Activated naive CD4-positive, alpha-beta T cell treated with anti-CD3 and anti-CD28 coated beads, Interleukin-2, amount 50 U/mL, for 72 hours (primary cell): ENCODE data around the gene GPR107. TPM values are rescaled to one million over a fixed set of nuclear protein-coding genes. Genes with fewer than 3 reads are reported as not detected.

Source experiments
- ATAC-seq, 2 donors: fragments of 150-1000 bp; cut with Tn5 transposase; 2 replicates each; pipeline ENCODE4 v1.10.0; 2021; ENCODE audit warnings: mild to moderate bottlenecking in 2 of 2, moderate library complexity in 2 of 2
- DNase-seq, 2 donors: peaks; one replicate each; pipeline ENCODE4 v3.0.0; 2021 to 2022; ENCODE audit warnings: low spot score in 2 of 2
- H3K27ac Mint-ChIP-seq, 2 donors: one replicate each; pipeline ENCODE4 v1.8.0; 2022; ENCODE audit warnings: mild to moderate bottlenecking in 2 of 2, mixed read lengths in 2 of 2
- H3K36me3 Mint-ChIP-seq, 2 donors: one replicate each; pipeline ENCODE4 v1.8.0; 2022; ENCODE audit warnings: mixed read lengths in 2 of 2
- H3K9me3 Mint-ChIP-seq, 2 donors: one replicate each; pipeline ENCODE4 v1.8.0; 2022; ENCODE audit warnings: mixed read lengths in 2 of 2
- total RNA-seq, 2 donors: library from RNA; stranded (reverse); gene quantifications; one replicate each; pipeline ENCODE4 v1.2.3, GENCODE V29; 2022

Gene GPR107
- total RNA-seq, 2 donors from 2014 or later: 23.1 to 41.8 TPM

DNA sequence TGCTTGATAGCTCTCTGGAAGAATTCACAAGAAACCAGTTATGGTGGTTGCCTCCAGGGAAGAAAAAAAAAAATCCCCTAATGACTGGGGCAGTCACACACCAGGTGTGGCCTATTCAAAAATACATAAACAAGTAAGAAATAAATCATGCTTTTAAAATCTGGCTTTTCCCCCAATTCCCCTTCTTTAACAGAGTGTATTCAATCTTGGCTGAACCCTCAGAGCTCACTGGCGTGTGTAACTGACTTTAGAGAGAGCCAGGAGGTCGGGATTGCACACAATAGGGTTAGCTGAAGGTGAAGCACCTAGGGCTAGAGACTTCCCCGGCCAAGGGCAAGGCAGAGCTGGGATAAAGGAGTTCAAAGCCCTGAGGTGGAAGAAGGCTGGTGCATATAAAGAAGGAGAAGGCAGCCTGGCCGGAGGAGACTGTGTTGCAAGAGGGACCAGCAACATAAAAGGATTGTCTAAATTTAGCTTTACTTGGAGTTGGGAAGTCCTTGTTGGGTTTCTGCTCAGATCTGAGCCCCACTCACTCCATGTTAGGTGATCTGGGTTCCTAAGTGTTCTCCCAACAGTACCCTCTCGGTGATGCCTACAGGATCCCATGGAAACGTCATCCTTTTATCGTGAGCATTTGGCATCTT, 30.4 kb upstream of the GPR107 start:
- DNase-seq (no peak), ATAC-seq (peak; percentile 50 to 65)
- Mint-ChIP-seq H3K36me3 (peaks cover 0 to 49% of the 10 kb centered on the region in 2 donors), H3K9me3 (no peaks in the 10 kb centered on the region), H3K27ac (peak overlapping the region; percentile 86 to 93)

DNA sequence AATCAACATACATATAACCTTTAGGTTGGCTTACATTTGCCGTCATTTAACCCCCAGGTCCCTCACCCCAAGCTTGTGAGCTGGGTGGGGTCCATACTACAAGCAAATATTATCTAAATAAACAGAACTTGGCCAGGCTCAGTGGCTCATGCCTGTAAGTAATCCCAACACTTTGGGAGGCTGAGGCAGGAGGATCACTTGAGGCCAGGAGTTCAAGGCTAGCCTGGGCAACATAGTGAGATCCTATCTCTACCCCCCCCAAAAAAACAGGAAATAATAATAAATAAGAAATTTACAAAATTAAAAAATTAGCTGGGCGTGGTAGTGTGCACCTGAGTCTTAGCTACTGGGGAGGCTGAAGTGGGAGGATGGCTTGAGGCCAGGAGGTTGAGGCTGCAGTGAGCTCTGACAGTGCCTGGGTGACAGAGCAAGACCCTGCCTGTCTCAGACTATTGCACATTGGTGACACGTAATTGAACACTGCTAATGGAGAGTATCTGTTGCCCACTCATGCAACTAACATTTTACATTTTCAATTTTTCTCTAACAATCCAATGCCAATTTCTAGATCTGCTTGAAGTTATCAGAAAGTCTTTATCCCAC, 29.6 kb upstream of the GPR107 start:
- no peak for ATAC-seq
- Mint-ChIP-seq H3K27ac (peak overlapping the region; percentile 86 to 93), H3K36me3 (peaks cover 0 to 53% of the 10 kb centered on the region in 2 donors), H3K9me3 (no peaks in the 10 kb centered on the region)
- DNase-seq: no peak

DNA sequence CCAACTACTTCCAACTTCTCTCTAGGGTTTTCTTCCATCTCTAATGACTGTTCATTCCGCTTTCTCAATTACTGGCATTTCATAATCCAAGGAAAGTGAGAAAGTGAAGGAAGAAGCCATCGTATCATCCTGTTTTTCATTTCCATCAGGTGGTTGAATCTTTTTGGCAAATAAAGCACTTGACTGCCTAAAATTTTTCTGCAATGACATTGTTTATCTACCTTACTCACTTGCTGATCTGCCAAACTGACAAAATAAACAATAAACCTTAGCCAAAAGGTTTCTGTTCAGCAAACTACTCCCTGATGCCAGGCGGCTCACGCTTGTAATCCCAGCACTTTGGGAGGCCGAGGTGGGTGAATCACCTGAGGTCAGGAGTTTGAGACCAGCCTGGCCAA, 29.1 kb upstream of the GPR107 start:
- Mint-ChIP-seq H3K36me3 (peaks cover 0 to 50% of the 10 kb centered on the region in 2 donors), H3K27ac (peak overlapping the region in 1 of 2 donors; percentile 86), H3K9me3 (no peaks in the 10 kb centered on the region)
- ATAC-seq (no peak), DNase-seq (no peak)

DNA sequence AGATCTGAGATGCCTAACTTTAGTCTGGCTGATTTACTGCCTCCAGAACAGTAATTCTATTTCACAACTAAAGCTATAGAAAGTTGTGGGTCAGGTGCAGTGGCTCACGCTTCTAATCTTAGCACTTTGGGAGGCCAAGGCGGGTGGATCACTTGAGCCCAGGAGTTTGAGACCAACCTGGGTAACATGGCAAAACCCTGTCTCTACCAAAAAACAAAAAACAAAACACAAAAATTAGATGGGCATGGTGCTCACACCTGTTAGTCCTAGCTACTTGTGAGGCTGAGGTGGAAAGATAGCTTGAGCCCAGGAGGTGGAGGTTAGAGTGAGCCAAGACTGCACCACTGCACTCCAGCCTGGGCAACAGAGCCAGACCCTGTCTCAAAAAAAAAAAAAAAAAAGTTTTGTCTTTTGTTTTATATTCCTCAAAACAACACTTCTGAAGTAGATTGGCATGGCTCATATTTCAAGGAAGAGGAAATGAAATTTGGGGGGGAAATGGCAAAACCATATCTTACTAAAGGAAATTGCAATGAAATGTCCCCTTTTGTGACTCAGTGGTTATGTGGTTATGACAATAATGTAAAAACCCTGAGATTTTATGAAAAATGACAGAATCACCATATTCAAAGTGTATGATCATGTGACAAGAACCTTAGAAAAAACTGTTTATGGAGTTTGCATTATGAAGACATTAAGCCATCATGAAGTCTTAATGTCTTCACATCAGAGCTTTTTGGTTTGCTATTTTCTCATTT, 26.9 kb upstream of the GPR107 start:
- Mint-ChIP-seq H3K9me3 (no peaks in the 10 kb centered on the region), H3K36me3 (peaks cover 0 to 36% of the 10 kb centered on the region in 2 donors), H3K27ac (peak overlapping the region; percentile 86 to 98)
- DNase-seq (no peak), ATAC-seq (peak; percentile 2 to 26)

DNA sequence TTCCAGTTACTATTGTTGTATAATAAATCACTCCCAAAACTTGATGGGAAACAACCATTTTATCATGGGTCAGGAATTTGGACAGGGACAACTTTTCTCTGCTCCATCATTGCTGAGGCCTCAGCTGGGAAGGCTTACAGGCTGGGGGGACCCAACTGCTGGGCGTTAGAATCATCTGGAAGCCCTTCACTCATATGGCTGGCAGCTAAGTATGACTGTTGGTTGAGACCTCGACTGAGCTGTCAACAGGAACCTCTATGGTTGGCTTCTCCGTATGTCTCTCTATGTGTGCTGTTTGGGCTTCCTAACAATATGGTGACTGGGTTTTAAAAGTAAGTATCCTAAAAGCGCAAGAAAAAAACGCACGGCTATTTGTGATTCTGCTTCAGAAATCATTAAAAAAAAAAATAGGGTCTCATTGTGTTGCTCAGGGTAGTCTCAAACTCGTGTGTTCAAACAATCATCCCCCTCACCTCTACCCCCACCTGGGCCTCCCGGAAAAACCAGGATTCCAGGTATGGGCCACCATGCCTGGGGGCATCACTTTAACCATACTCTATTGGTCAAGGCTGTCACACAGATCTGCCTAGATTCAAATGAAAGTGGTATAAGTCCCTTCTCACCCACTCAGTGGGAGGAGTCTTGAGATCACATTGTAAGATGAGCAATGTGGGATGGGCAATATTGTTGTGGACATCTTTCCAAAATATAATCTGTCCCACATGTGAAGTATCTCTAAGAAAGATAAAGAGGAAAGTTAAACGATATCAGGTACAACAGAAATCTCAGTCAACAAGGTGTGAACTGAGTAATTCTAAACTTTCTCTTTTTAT, 26.0 kb upstream of the GPR107 start:
- Mint-ChIP-seq H3K27ac (peak overlapping the region; percentile 86 to 98), H3K36me3 (peaks cover 0 to 31% of the 10 kb centered on the region in 2 donors), H3K9me3 (no peaks in the 10 kb centered on the region)
- DNase-seq (no peak), ATAC-seq (peak in 1 of 2 donors; percentile 5)

DNA sequence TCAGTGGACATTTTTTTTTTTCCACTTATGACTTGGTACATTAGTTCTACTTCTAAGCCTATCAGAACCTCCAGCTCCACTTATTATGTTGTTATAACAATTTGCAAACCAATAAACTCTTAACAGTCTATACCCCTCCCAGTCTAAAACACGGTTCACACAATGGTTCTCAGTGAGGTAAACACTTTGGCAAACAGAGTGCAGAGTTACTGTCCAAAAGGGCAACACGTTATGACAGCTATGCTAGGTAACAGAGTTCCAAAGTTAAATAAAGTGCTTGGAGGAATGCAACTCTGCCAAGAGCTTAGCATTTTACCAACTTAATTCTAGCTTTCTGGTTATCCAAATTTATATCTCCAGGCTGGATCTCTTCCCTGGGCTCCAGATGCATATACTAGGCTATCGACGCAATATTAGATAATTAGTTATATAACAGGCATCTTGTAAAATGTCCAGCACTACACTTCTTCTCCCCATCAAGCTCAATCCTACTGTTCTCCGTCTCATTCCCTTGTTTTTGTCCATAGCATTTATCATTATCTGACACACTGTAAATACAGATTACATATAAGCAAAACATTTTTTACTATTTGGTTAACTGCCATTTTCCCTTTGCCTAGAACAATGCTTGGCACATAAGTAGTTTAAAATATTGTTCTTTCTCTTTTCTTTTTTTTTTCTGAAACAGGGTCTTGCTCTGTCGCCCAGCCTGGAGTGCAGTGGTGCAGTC, 25.0 kb upstream of the GPR107 start:
- ATAC-seq (no peak), DNase-seq (no peak)
- H3K9me3 Mint-ChIP-seq: no peaks in the 10 kb centered on the region
- peaks cover 0 to 30% of the 10 kb centered on the region in 2 donors for H3K36me3 Mint-ChIP-seq
- H3K27ac Mint-ChIP-seq: peak overlapping the region; percentile 86 to 98

DNA sequence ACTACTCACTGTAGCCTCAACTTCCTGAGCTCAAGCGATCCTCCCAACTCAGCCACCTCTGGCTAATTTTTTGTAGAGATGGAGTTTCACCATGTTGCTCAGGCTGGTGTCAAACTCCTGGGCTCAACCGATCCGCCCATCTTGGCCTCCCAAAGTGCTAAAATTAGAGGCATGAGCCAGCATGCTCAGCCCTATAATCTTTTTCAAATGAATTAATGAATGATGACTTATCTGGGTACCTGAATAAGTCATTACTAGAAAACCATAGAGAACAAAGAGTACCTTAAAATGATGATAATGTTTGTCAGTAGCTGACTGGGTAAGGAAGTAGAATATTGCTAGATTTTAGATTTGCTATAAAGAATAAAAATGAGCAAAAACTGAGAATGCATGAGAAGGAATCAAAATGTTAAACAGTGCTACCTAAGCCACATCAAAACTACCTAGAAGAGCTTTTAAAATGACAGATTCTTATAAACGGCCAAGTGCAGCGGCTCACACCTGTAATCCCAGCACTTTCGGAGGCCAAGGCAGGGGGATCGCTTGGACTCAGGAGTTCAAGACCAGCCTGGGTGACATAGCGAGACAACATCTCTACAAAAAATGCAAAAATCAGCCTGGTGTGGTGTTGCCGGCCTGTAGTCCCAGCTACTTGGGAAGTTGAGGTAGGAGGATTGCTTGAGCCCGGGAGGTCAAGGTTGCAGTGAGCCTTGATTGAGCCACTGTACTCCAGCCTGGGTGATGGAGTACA, 24.3 kb upstream of the GPR107 start:
- no peaks in the 10 kb centered on the region for H3K9me3 Mint-ChIP-seq
- peaks cover 0 to 30% of the 10 kb centered on the region in 2 donors for H3K36me3 Mint-ChIP-seq
- ATAC-seq: peak; percentile 65 to 72
- peak; percentile 59 to 70 for DNase-seq
- peak overlapping the region; percentile 86 to 98 for H3K27ac Mint-ChIP-seq

DNA sequence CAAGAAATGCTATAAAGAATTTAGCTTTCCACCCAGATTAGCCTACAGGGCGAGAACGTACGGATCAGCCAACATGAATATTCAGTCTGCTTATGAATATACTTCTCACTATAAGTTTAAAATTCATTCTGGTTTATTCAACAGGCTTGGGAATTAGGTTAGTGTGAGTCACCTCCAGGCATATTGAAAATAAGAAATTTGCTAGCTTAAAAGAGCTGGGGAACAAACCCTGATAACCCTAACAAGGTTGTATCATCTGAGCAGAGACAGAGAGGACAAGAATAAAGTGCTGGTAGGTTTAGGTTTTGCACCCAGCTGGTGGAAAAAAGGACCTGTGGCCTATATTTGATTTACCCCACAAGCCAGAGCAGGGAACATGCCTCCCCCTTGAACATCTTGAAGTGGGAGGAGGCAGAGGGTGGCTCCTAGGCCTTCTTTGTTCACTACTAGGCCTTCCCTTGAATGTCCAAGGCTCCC, 23.0 kb upstream of the GPR107 start:
- Mint-ChIP-seq H3K36me3 (peaks cover 0 to 34% of the 10 kb centered on the region in 2 donors), H3K9me3 (no peaks in the 10 kb centered on the region), H3K27ac (peak overlapping the region; percentile 86 to 99)
- ATAC-seq: peak; percentile 12 to 26
- no peak for DNase-seq

DNA sequence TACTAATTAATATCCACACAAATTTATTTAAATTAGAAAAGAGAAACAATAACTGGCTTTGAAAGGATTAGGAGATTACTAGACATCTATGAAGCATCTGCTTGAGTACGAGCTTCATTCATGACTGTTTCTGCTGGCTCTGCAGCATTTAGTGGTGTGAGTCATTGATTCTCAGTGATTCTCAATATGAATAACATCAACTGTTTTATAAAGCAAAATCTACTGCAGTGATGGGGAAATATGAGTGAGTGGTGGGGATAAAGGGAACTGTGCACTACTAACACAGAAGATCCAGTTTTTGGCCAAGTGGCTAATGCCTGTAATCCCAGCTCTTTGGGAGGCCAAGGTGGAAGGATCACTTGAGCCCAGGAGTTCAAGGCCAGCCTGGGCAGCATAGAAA, 19.1 kb upstream of the GPR107 start:
- peaks cover 0 to 26% of the 10 kb centered on the region in 2 donors for H3K36me3 Mint-ChIP-seq
- ATAC-seq: peak; percentile 71 to 74
- H3K27ac Mint-ChIP-seq: peak overlapping the region; percentile 93 to 97
- no peaks in the 10 kb centered on the region for H3K9me3 Mint-ChIP-seq
- no peak for DNase-seq

DNA sequence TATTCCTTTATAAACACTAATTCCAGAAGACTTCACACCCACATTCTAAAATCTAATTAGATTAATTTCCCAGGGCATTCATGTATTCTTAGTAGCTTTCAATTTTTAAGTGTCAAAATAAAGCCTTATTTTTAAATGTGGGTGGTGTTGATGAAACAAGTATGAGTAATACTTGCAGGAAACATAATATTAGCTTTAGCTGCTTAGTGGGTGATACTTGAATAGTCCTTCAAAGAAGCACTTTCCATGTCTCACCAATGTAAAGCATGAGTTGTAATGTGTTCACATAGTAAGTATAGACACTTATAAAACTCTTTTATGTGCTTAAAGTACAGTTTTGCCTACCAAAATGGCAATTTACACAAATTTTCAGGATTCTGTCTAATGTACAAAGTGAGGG, 17.6 kb upstream of the GPR107 start:
- H3K27ac Mint-ChIP-seq: peak overlapping the region; percentile 93 to 97
- no peak for DNase-seq
- ATAC-seq: peak in 1 of 2 donors; percentile 47

DNA sequence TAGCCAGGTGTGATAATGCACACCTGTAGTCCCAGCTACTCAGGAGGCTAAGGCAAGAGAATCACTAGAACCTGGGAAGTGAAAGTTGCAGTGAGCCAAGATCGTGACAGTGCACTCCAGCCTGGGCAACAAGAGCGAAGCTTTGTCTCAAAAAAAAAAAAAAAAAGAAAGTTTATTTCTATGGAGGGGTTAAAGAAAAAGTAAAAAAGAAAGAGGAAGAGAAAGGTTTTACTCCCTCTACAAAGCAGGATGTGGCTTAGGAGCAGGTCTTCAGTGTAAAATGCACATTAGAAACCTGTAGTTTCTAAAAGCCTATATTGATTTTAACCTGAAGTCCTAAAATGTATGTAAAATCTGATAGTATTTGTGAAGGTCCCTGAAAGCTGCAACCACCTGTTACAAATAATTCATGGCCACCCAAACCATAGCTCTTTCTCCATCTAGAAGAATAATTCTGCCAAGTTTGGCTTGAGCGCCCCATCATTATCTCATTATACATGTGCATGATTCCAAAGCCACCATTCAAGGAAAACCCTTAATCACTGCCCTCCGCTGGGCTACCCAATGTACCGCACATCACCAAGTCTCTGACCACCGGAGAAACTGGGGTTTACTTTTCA, 14.1 kb upstream of the GPR107 start:
- Mint-ChIP-seq H3K36me3 (peaks cover 19 to 43% of the 10 kb centered on the region in 2 donors), H3K27ac (peak overlapping the region; percentile 81 to 96)

More for the DNA sequence above, 17.6 kb upstream of the GPR107 start:
- H3K36me3 Mint-ChIP-seq: peaks cover 8 to 31% of the 10 kb centered on the region in 2 donors
- H3K9me3 Mint-ChIP-seq: no peaks in the 10 kb centered on the region

DNA sequence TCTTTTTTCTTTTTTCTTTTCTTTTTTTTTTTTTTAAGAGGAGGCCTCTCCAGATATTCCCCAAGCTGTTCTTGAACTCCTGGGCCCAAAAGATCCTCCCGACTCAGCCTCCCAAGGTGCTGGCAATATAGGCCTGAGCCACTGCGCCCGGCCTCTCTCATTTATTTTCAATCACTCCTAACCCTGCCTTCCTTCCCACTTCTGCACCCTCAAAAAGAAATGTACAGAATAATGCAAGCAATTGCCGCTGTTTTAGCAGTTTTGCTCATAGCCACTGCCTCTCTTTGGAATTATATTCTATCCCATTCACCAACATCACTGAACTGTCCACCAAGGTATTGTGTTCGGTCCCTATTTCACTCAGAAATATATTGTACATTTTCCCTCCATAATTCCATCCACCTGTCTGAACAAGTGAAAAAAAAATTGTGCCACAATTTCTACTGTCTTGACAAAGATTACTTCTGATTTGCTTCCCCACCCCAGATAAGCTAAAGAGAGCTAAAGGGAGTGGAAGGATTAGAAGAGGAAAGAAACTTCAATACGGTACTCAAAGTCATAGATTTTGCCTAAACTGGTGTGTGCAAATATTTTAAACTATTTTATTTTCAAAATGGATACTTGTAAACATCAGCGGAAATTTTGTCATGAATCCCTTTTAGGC, 12.6 kb upstream of the GPR107 start:
- H3K36me3 Mint-ChIP-seq: peaks cover 19 to 30% of the 10 kb centered on the region in 2 donors
- H3K9me3 Mint-ChIP-seq: no peaks in the 10 kb centered on the region
- H3K27ac Mint-ChIP-seq: peak overlapping the region; percentile 96 to 100
- DNase-seq (no peak), ATAC-seq (no peak)

More for the DNA sequence above, 14.1 kb upstream of the GPR107 start:
- H3K9me3 Mint-ChIP-seq: no peaks in the 10 kb centered on the region
- DNase-seq: no peak
- ATAC-seq: peak in 1 of 2 donors; percentile 17

DNA sequence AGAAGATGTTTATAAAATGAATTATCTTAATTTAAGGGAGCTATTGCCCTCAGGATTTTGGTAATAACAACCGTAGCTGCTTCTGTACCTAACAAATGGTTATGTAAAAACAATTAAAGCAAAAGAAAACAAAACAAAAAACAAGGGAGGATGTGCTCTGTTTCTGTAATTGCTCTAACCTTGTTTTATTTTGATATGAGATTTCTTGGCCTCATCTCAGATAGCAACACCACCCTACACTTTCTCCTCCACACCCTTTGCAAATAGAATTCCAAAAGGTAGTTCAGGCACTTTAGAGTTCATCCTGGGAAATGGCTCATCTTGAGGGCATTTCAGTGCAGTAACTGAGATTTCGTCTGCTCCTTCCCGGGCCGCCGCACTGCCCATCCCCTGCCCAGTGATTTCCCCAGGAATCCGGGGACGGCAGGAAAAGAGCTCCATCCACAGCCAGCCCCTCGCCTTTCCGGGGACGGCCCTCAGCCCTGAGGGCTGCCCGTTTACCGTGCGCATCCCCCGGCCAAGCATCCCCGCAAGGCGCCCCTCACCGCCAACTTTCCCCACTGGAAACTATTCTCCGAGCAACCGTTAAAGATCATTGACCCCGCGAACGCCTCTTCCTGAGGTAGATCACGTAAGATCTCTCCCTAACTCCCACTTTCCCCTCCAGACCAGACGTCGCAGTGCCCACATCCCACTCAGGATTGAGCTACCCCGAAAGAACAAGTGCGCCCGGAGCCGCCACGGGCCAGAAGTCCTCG, 11.9 kb upstream of the GPR107 start:
- peak overlapping the region; percentile 96 to 100 for H3K27ac Mint-ChIP-seq
- ATAC-seq: no peak
- peaks cover 19 to 24% of the 10 kb centered on the region in 2 donors for H3K36me3 Mint-ChIP-seq
- no peak for DNase-seq
- no peaks in the 10 kb centered on the region for H3K9me3 Mint-ChIP-seq
